Measurements from ENCODE around the gene UGP2.
A peak's percentile ranks its signal among the peaks of the same experiment; 100 is the strongest.

The UGP2 gene

GRCh38 chr2:63863707-63864106 lies 22.0 kb downstream of the UGP2 start:
- peaks cover 14% of the 10 kb centered on the region for H3F3A ChIP-seq (ENCODE audit: insufficient read depth, low read length)
- H3K4me2 ChIP-seq (ENCODE audit: low read depth, low read length) = no peak overlapping the region
- no peak overlapping the region for H3K4me3 ChIP-seq (ENCODE audit: low read length)
- H4K20me1 ChIP-seq (ENCODE audit: insufficient read depth, low read length) = no peaks in the 10 kb centered on the region
- H3K4me1 ChIP-seq (ENCODE audit: low read length) = peaks cover 23% of the 10 kb centered on the region
- DNase-seq = no peak
- no peak overlapping the region for H3K27ac ChIP-seq (ENCODE audit: low read length)
- no peaks in the 10 kb centered on the region for H3K9me2 ChIP-seq (replicated peaks; ENCODE audit: insufficient read depth, low read length)
- no peaks in the 10 kb centered on the region for H3K27me3 ChIP-seq (replicated peaks; ENCODE audit: insufficient read depth, low read length)
- no peaks in the 10 kb centered on the region for H3K9me3 ChIP-seq (replicated peaks; ENCODE audit: insufficient read depth, low read length)
- peaks cover 27% of the 10 kb centered on the region for H3K79me2 ChIP-seq (ENCODE audit: low read length)
- peaks cover 4% of the 10 kb centered on the region; the same call in 1 of the 2 replicates for H3K36me3 ChIP-seq (replicated peaks; ENCODE audit: insufficient read depth, low read length)
- TF ChIP-seq, protein P1, sequence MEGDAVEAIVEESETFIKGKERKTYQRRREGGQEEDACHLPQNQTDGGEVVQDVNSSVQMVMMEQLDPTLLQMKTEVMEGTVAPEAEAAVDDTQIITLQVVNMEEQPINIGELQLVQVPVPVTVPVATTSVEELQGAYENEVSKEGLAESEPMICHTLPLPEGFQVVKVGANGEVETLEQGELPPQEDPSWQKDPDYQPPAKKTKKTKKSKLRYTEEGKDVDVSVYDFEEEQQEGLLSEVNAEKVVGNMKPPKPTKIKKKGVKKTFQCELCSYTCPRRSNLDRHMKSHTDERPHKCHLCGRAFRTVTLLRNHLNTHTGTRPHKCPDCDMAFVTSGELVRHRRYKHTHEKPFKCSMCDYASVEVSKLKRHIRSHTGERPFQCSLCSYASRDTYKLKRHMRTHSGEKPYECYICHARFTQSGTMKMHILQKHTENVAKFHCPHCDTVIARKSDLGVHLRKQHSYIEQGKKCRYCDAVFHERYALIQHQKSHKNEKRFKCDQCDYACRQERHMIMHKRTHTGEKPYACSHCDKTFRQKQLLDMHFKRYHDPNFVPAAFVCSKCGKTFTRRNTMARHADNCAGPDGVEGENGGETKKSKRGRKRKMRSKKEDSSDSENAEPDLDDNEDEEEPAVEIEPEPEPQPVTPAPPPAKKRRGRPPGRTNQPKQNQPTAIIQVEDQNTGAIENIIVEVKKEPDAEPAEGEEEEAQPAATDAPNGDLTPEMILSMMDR (IDR thresholded peaks at IDR 0.05; ENCODE audit: low read length) = no peak
- no peak for TF ChIP-seq EZH2phosphoT487 (IDR thresholded peaks at IDR 0.05; ENCODE audit: low read length)
- TF ChIP-seq EZH2 (optimal IDR thresholded peaks at IDR 0.05; ENCODE audit: low read depth, low read length) = no peak
- H2AFZ ChIP-seq (ENCODE audit: low read length) = no peak overlapping the region
- H3K9ac ChIP-seq (ENCODE audit: low read length) = no peak overlapping the region

- Histone ChIP-seq H3K9ac (ENCODE audit: low read length) (no peak overlapping the region), H3K9me2 (replicated peaks; ENCODE audit: insufficient read depth, low read length) (no peaks in the 10 kb centered on the region), H3K4me2 (ENCODE audit: low read depth, low read length) (peak overlapping the region; percentile 62; the same call in 1 of the 2 replicates), H3K4me1 (ENCODE audit: low read length) (peaks cover 23% of the 10 kb centered on the region), H4K20me1 (ENCODE audit: insufficient read depth, low read length) (no peaks in the 10 kb centered on the region), H3K27me3 (replicated peaks; ENCODE audit: insufficient read depth, low read length) (no peaks in the 10 kb centered on the region), H3F3A (ENCODE audit: insufficient read depth, low read length) (peaks cover 14% of the 10 kb centered on the region), H3K4me3 (ENCODE audit: low read length) (no peak overlapping the region), H3K79me2 (ENCODE audit: low read length) (peaks cover 27% of the 10 kb centered on the region), H2AFZ (ENCODE audit: low read length) (no peak overlapping the region), H3K36me3 (replicated peaks; ENCODE audit: insufficient read depth, low read length) (peaks cover 4% of the 10 kb centered on the region; the same call in 1 of the 2 replicates), H3K9me3 (replicated peaks; ENCODE audit: insufficient read depth, low read length) (no peaks in the 10 kb centered on the region), H3K27ac (ENCODE audit: low read length) (peak overlapping the region; percentile 43; the same call in 1 of the 2 replicates)
- no peak for DNase-seq
- TF ChIP-seq EZH2 (optimal IDR thresholded peaks at IDR 0.05; ENCODE audit: low read depth, low read length) = no peak
- TF ChIP-seq EZH2phosphoT487 (IDR thresholded peaks at IDR 0.05; ENCODE audit: low read length) = no peak
- TF ChIP-seq, protein P1 (IDR thresholded peaks at IDR 0.05; ENCODE audit: low read length) = no peak
These were observed 23.6 kb downstream of the UGP2 start for GRCh38 chr2:63865159-63865799.

GRCh38 chr2:63866009-63866709 lies 24.5 kb downstream of the UGP2 start:
- H3F3A ChIP-seq (ENCODE audit: insufficient read depth, low read length) = peaks cover 14% of the 10 kb centered on the region
- H3K27ac ChIP-seq (ENCODE audit: low read length) = peak overlapping the region; percentile 43; the same call in 1 of the 2 replicates
- H3K9ac ChIP-seq (ENCODE audit: low read length) = no peak overlapping the region
- H3K9me2 ChIP-seq (replicated peaks; ENCODE audit: insufficient read depth, low read length) = no peaks in the 10 kb centered on the region
- H3K4me3 ChIP-seq (ENCODE audit: low read length) = 0 out of 2 replicates have a peak overlapping the region, but pooled peaks have one; percentile 5
- H3K79me2 ChIP-seq (ENCODE audit: low read length) = peaks cover 31% of the 10 kb centered on the region
- H3K4me2 ChIP-seq (ENCODE audit: low read depth, low read length) = peak overlapping the region; percentile 62
- peak; percentile 86 for DNase-seq
- TF ChIP-seq EZH2phosphoT487 (IDR thresholded peaks at IDR 0.05; ENCODE audit: low read length) (no peak), EZH2 (optimal IDR thresholded peaks at IDR 0.05; ENCODE audit: low read depth, low read length) (no peak)
- TF ChIP-seq, protein P1 (IDR thresholded peaks at IDR 0.05; ENCODE audit: low read length) = no peak
- H3K27me3 ChIP-seq (replicated peaks; ENCODE audit: insufficient read depth, low read length) = no peaks in the 10 kb centered on the region
- H2AFZ ChIP-seq (ENCODE audit: low read length) = no peak overlapping the region
- no peaks in the 10 kb centered on the region for H3K9me3 ChIP-seq (replicated peaks; ENCODE audit: insufficient read depth, low read length)
- H4K20me1 ChIP-seq (ENCODE audit: insufficient read depth, low read length) = no peaks in the 10 kb centered on the region
- H3K4me1 ChIP-seq (ENCODE audit: low read length) = peaks cover 23% of the 10 kb centered on the region
- H3K36me3 ChIP-seq (replicated peaks; ENCODE audit: insufficient read depth, low read length) = 0 out of 2 replicates have a peak, but pooled peaks cover 4% of the 10 kb centered on the region

Data from MM.1S (cell line).